ENCODE data around the gene PLEKHG5.

GRCh38 chr1:6501279-6501813 is 9.9 kb upstream of the PLEKHG5 start:
- TF ChIP-seq GABPA (IDR thresholded peaks at IDR 0.05 in 1 of 2, conservative IDR thresholded peaks at IDR 0.05 in 1 of 2) (no peak), CTCF (IDR thresholded peaks at IDR 0.05; ENCODE audit: low read depth, low read length, missing input control) (no peak), RAD21 (IDR thresholded peaks at IDR 0.05) (no peak), NR2F2 (IDR thresholded peaks at IDR 0.05) (no peak), HNF4G (IDR thresholded peaks at IDR 0.05) (no peak), TAF1 (conservative IDR thresholded peaks at IDR 0.05) (no peak), HNF4A (conservative IDR thresholded peaks at IDR 0.05) (no peak), MAX (IDR thresholded peaks at IDR 0.05) (no peak), JUND (IDR thresholded peaks at IDR 0.05) (no peak)
